Left ventricle myocardium inferior (tissue), 1 donor: Measurements from ENCODE around the gene SPATA25. TPM values are rescaled to one million over a fixed set of nuclear protein-coding genes. Genes with fewer than 3 reads are reported as not detected.

Experiments used
- DNase-seq: peaks from one replicate; pipeline ENCODE4 v3.0.0-alpha.2; 2020
- H3K27ac ChIP-seq: fragments of 200-600 bp; replicated peaks from 2 replicates; pipeline ENCODE4 v1.8.0; 2021
- H3K27me3 ChIP-seq: fragments of 200-600 bp; 2 replicates; pipeline ENCODE4 v1.8.0; 2021; ENCODE audit warnings: low read depth
- H3K36me3 ChIP-seq: fragments of 200-600 bp; 2 replicates; pipeline ENCODE4 v1.8.0; 2021
- H3K4me1 ChIP-seq: fragments of 200-600 bp; 2 replicates; pipeline ENCODE4 v1.8.0; 2021
- H3K4me3 ChIP-seq: fragments of 200-600 bp; 2 replicates; pipeline ENCODE4 v1.8.0; 2021; ENCODE audit warnings: mild to moderate bottlenecking, moderate library complexity
- H3K9me3 ChIP-seq: fragments of 200-600 bp; replicated peaks from 2 replicates; pipeline ENCODE4 v1.8.0; 2021
- intact Hi-C: fragments of 100-400 bp; cut with micrococcal nuclease; formaldehyde crosslinking; loops from one replicate; pipeline ENCODE4 v1.11.0; 2022
- total RNA-seq: library from RNA; stranded (reverse); fragmentation: NEBNext Ultra II Directional; extraction: Animal tissue kit (Norgen Biotek cat#: 25700); gene quantifications from one replicate; pipeline ENCODE4 v1.2.1, GENCODE V29; 2021
- TF ChIP-seq, protein P1 (sequence below): fragments of 200-600 bp; IDR thresholded peaks from 2 replicates; pipeline ENCODE4 v1.8.0; 2021; ENCODE audit warnings: antibody characterized with exemption, mild to moderate bottlenecking, borderline replicate concordance
- donor health status: DM: no; HTN: yes; CAD: no; lungs with severe emphysema.

The SPATA25 gene
- total RNA-seq, 1 donor from 2014 or later = 2.4 TPM

DNA sequence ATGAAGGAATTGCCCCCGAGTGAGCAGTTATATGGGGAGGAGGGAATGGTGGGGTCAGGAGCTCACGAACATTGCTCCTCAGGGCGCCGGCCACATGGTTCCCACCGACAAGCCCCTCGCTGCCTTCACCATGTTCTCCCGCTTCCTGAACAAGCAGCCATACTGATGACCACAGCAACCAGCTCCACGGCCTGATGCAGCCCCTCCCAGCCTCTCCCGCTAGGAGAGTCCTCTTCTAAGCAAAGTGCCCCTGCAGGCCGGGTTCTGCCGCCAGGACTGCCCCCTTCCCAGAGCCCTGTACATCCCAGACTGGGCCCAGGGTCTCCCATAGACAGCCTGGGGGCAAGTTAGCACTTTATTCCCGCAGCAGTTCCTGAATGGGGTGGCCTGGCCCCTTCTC lies 10.9 kb upstream of the SPATA25 start:
- no peak for DNase-seq
- Histone ChIP-seq H3K4me3 (no peak overlapping the region), H3K9me3 (no peaks in the 10 kb centered on the region), H3K36me3 (peaks cover 88% of the 10 kb centered on the region), H3K4me1 (no peaks in the 10 kb centered on the region), H3K27me3 (no peaks in the 10 kb centered on the region), H3K27ac (no peak overlapping the region)
- intact Hi-C loops = no loop called here
- TF ChIP-seq, protein P1, sequence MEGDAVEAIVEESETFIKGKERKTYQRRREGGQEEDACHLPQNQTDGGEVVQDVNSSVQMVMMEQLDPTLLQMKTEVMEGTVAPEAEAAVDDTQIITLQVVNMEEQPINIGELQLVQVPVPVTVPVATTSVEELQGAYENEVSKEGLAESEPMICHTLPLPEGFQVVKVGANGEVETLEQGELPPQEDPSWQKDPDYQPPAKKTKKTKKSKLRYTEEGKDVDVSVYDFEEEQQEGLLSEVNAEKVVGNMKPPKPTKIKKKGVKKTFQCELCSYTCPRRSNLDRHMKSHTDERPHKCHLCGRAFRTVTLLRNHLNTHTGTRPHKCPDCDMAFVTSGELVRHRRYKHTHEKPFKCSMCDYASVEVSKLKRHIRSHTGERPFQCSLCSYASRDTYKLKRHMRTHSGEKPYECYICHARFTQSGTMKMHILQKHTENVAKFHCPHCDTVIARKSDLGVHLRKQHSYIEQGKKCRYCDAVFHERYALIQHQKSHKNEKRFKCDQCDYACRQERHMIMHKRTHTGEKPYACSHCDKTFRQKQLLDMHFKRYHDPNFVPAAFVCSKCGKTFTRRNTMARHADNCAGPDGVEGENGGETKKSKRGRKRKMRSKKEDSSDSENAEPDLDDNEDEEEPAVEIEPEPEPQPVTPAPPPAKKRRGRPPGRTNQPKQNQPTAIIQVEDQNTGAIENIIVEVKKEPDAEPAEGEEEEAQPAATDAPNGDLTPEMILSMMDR = no peak

DNA sequence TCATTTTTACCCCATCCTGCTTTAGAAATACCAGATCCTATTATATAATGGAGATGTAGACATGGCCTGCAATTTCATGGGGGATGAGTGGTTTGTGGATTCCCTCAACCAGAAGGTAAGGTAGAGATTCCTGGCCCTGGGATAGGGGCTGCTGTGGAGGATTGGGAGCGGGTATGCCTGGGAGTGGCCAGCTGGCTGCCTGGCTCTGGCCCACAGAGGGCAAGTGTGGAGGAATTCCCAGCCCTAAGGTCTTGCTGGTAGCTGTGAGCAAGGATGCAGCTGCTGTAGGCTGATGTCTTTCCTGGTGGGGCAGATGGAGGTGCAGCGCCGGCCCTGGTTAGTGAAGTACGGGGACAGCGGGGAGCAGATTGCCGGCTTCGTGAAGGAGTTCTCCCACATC lies 10.3 kb upstream of the SPATA25 start:
- H3K27me3 ChIP-seq = no peaks in the 10 kb centered on the region
- H3K27ac ChIP-seq = no peak overlapping the region
- H3K36me3 ChIP-seq = peaks cover 93% of the 10 kb centered on the region
- intact Hi-C loops = no loop called here
- TF ChIP-seq, protein P1 = no peak
- no peak for DNase-seq
- peaks cover 5% of the 10 kb centered on the region for H3K4me1 ChIP-seq
- H3K4me3 ChIP-seq = no peak overlapping the region
- H3K9me3 ChIP-seq = no peaks in the 10 kb centered on the region

DNA sequence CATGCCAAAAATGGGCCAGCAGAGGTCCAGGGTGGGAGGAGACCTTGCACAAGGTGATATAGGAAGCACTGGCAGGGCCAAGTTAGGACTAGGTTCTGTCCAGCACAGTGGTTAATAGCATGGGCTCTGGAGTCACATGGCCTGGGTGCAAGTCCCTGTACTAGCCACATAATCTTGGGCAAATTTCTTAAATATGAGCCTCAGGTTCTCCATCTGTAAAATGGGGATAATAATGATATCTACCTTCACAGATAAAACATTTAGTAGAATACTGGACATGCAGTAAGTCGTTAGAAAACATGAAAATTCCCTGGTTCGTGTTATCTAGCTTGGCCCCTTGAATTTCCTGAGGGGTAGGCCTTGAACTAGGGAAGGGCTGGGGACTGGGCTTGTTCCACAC lies 9.9 kb upstream of the SPATA25 start:
- Histone ChIP-seq H3K36me3 (peaks cover 93% of the 10 kb centered on the region), H3K4me3 (no peak overlapping the region), H3K9me3 (no peaks in the 10 kb centered on the region), H3K4me1 (peaks cover 9% of the 10 kb centered on the region), H3K27ac (no peak overlapping the region), H3K27me3 (no peaks in the 10 kb centered on the region)
- TF ChIP-seq, protein P1 = no peak
- intact Hi-C loops = no loop called here
- no peak for DNase-seq

DNA sequence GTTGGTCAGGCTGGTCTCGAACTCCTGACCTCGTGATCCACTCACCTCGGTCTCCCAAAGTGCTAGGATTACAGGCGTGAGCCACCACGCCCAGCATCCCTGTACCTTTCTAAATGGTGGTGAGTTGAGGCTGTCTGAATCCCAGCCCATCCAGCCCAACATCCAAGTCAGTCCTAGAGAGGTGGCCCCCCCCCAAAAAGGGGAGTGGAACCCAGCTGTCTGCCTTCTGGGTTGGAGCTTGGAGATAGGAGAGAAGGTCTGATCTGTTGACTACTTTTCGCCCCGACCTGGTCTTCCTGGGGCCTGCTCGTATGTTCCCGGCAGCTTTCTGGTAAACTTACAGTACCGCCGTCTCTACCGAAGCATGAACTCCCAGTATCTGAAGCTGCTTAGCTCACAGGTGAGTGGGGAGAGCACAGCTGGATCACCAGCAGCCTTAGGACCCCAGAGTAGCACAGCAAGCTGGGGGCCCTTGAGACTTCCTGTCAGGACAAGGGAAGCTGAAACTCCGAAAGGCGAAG lies 9.3 kb upstream of the SPATA25 start:
- Histone ChIP-seq H3K9me3 (no peaks in the 10 kb centered on the region), H3K36me3 (peaks cover 89% of the 10 kb centered on the region), H3K27me3 (no peaks in the 10 kb centered on the region), H3K27ac (no peak overlapping the region), H3K4me3 (no peak overlapping the region), H3K4me1 (peaks cover 15% of the 10 kb centered on the region)
- TF ChIP-seq, protein P1 = no peak
- no peak for DNase-seq
- intact Hi-C loops = no loop called here

DNA sequence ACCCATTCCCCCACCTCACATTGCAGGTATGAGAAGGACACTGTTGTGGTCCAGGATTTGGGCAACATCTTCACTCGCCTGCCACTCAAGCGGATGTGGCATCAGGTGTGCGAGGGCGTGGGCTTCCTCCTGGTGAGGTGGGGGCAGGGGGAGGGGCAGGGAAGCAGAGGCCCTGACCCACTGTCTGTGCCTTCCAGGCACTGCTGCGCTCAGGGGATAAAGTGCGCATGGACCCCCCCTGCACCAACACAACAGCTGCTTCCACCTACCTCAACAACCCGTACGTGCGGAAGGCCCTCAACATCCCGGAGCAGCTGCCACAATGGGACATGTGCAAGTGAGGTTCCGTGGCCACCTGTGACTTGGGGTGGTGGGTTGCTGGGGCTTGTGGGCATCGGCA lies 7.4 kb upstream of the SPATA25 start:
- intact Hi-C loops = loop anchor here (5.0 kb wide), 1 partner anchor 38 kb away; the partner anchor contains the start of gene PCIF1
- no peak for DNase-seq
- Histone ChIP-seq H3K27me3 (no peaks in the 10 kb centered on the region), H3K36me3 (peaks cover 74% of the 10 kb centered on the region), H3K4me3 (no peak overlapping the region), H3K4me1 (peaks cover 31% of the 10 kb centered on the region), H3K27ac (no peak overlapping the region), H3K9me3 (no peaks in the 10 kb centered on the region)
- TF ChIP-seq, protein P1 = no peak
